Endothelial cell of umbilical vein (primary cell): ENCODE measurements around the gene NKX1-1. TPM values are rescaled to one million over a fixed set of nuclear protein-coding genes. Genes with fewer than 3 reads are reported as not detected.

ENCODE experiments used
- BruUV-seq: library from RNA; stranded (reverse); fragments of 400-500 nt; replicated peaks from 2 replicates; lab custom pipeline; 2021; lab: Mats Ljungman, UMichigan
- CTCF ChIA-PET: fragments of 300-600, 350-600 bp; sonication (Branson Sonifier 250); formaldehyde crosslinking; loops from one replicate; lab custom pipeline; 2021; ENCODE audit warnings: antibody characterized with exemption, inconsistent platforms; lab: Charles Lee
- POLR2A ChIA-PET: fragments of 300-600, 350-600 bp; sonication (Branson Sonifier 250); formaldehyde crosslinking; loops from one replicate; lab custom pipeline; 2021; ENCODE audit warnings: antibody characterized with exemption, inconsistent platforms; lab: Charles Lee
- DNase-seq: peaks from one replicate; pipeline ENCODE4 v3.0.0-alpha.2; 2011; ENCODE audit warnings: low read depth, low spot score
- FAIRE-seq: peaks from 2 replicates; lab custom pipeline; 2011; peaks lifted over from hg19 to GRCh38; lab: Jason Lieb, UNC
- H2AFZ ChIP-seq: 2 replicates; pipeline ENCODE4 v1.6.0; 2012; ENCODE audit warnings: low read depth, low read length, control low read depth, inconsistent platforms
- H3K27ac ChIP-seq: 2 replicates; pipeline ENCODE4 v1.5.1; 2011; ENCODE audit warnings: low read depth, mild to moderate bottlenecking, control low read depth, low read length, moderate library complexity; ENCODE audit not compliant: insufficient read depth
- H3K27me3 ChIP-seq, 2 experiments: 2 replicates each; pipeline versions ENCODE4 v1.6.0 to v1.6.1; 2011; ENCODE audit warnings: low read length in 2 of 2, mixed read lengths in 1 of 2; ENCODE audit not compliant: control insufficient read depth in 2 of 2, insufficient read depth in 2 of 2
- H3K36me3 ChIP-seq, 2 experiments: 2 replicates in 1 of 2; 3 replicates in 1 of 2; pipeline ENCODE4 v1.5.1; 2011; ENCODE audit warnings: low read length in 2 of 2, mild to moderate bottlenecking in 1 of 2, moderate library complexity in 1 of 2; ENCODE audit not compliant: control insufficient read depth in 2 of 2, insufficient read depth in 2 of 2; ENCODE audit errors: extremely low read depth in 1 of 2
- H3K4me1 ChIP-seq: 3 replicates; pipeline ENCODE4 v1.5.1; 2011; ENCODE audit warnings: mild to moderate bottlenecking, low read length; ENCODE audit not compliant: control insufficient read depth, insufficient read depth; ENCODE audit errors: extremely low read depth
- H3K4me2 ChIP-seq: 2 replicates; pipeline ENCODE4 v1.6.1; 2011; ENCODE audit warnings: low read length, control low read depth, mixed read lengths; ENCODE audit not compliant: insufficient read depth
- H3K4me3 ChIP-seq, 3 experiments: fragments of 200-600 bp in 1 of 3; sonication (generic), shearing (Covaris generic) in 1 of 3; replicated peaks in 1 of 3; 2 replicates each; pipeline ENCODE4 v1.5.1; 2011 to 2016; ENCODE audit warnings: control low read depth in 3 of 3, low read length in 3 of 3, mild to moderate bottlenecking in 2 of 3, inconsistent platforms in 1 of 3, low read depth in 1 of 3, moderate library complexity in 1 of 3; ENCODE audit not compliant: insufficient read depth in 1 of 3
- H3K79me2 ChIP-seq: 2 replicates; pipeline ENCODE4 v1.6.0; 2012; ENCODE audit warnings: low read length, inconsistent platforms; ENCODE audit not compliant: control insufficient read depth, insufficient read depth
- H3K9ac ChIP-seq: replicated peaks from 2 replicates; pipeline ENCODE3; 2011; ENCODE audit warnings: low read length, control low read depth; ENCODE audit not compliant: insufficient read depth; ENCODE audit errors: extremely low read depth
- H3K9me1 ChIP-seq: replicated peaks from 3 replicates; pipeline ENCODE4 v1.6.0; 2011; ENCODE audit warnings: mild to moderate bottlenecking, low read length; ENCODE audit not compliant: control insufficient read depth, insufficient read depth; ENCODE audit errors: extremely low read depth
- H3K9me3 ChIP-seq: replicated peaks from 2 replicates; pipeline ENCODE4 v1.5.1; 2012; ENCODE audit warnings: low read length, inconsistent platforms; ENCODE audit not compliant: control insufficient read depth, insufficient read depth
- H4K20me1 ChIP-seq: replicated peaks from 2 replicates; pipeline ENCODE3; 2011; ENCODE audit warnings: mild to moderate bottlenecking, low read length; ENCODE audit not compliant: control insufficient read depth, insufficient read depth; ENCODE audit errors: extremely low read depth
- EZH2 ChIP-seq: IDR thresholded peaks from 2 replicates; pipeline ENCODE4 v1.6.1; 2012; ENCODE audit warnings: borderline replicate concordance, low read depth, mild to moderate bottlenecking, moderate library complexity, low read length, inconsistent platforms; ENCODE audit not compliant: severe bottlenecking
- GATA2 ChIP-seq: IDR thresholded peaks from 2 replicates; pipeline ENCODE4 v1.7.0; 2011; ENCODE audit warnings: low read depth, mild to moderate bottlenecking, moderate library complexity, mixed read lengths, low read length; ENCODE audit not compliant: insufficient read length, insufficient read depth
- JUN ChIP-seq: IDR thresholded peaks from 2 replicates; pipeline ENCODE4 v1.6.1; 2011; ENCODE audit warnings: borderline replicate concordance, low read depth; ENCODE audit not compliant: insufficient read length, insufficient read depth
- MAX ChIP-seq: IDR thresholded peaks from 2 replicates; pipeline ENCODE4 v1.6.1; 2011; ENCODE audit not compliant: insufficient read depth, insufficient read length
- MYC ChIP-seq: IDR thresholded peaks from one replicate; pipeline ENCODE4 v1.6.1; 2011; ENCODE audit warnings: mild to moderate bottlenecking, low read depth, low read length
- POLR2A ChIP-seq: IDR thresholded peaks from 2 replicates; pipeline ENCODE4 v1.6.1; 2012; ENCODE audit warnings: low read depth, mild to moderate bottlenecking, control low read depth, low read length
- POLR2AphosphoS5 ChIP-seq: IDR thresholded peaks from 2 replicates; pipeline ENCODE4 v1.6.1; 2012; ENCODE audit warnings: low read depth, mild to moderate bottlenecking, control low read depth, low read length, moderate library complexity; ENCODE audit not compliant: insufficient read depth
- dilution Hi-C: fragments of 300-500 bp; cut with MboI; formaldehyde crosslinking; loops from one replicate; pipeline ENCODE4 v1.15.0; 2019; ENCODE audit warnings: low sequenced_read_pairs; ENCODE audit not compliant: extremely low pct_ligation_motif_present
- intact Hi-C: fragments of 100-400 bp; cut with micrococcal nuclease; formaldehyde crosslinking; loops from one replicate; pipeline ENCODE4 v1.10.0; 2022
- polyA plus RNA-seq, 4 experiments: library from polyadenylated mRNA; depleted of rRNA in 3 of 4; stranded (reverse) in 3 of 4; unstranded in 1 of 4; fragments of >200 nt; gene quantifications; 2 replicates each; pipeline versions ENCODE4 v1.2.1 to v1.2.3, GENCODE V29; 2011 to 2012; ENCODE audit warnings: missing spikeins in 1 of 4
- total RNA-seq: library from RNA; stranded (reverse); gene quantifications from 2 replicates; pipeline ENCODE4 v1.2.3, GENCODE V29; 2021
- TF ChIP-seq, protein P1 (sequence below), 2 donors: IDR thresholded peaks; 1 replicate in 1 of 2; 2 replicates in 1 of 2; pipeline ENCODE4 v1.5.1; 2011; ENCODE audit warnings: low read length in 2 of 2, mild to moderate bottlenecking in 2 of 2, moderate library complexity in 2 of 2, control low read depth in 1 of 2, inconsistent platforms in 1 of 2, low read depth in 1 of 2; ENCODE audit not compliant: insufficient read depth in 1 of 2; ENCODE audit errors: extremely low read depth in 1 of 2

The NKX1-1 gene
- total and polyA plus RNA-seq, 2 donors (not counting 3 experiments of a cell fraction or from before 2014, with no cell fraction given): not detected

GRCh38 chr4:1363513-1363912 is 42.7 kb downstream of the NKX1-1 start:
- CTCF ChIA-PET: no interaction called here
- POLR2A ChIA-PET: no interaction called here
- H3K4me1 ChIP-seq: no peaks in the 10 kb centered on the region
- no TSS peak for BruUV-seq
- no peaks in the 10 kb centered on the region for H3K79me2 ChIP-seq
- TF ChIP-seq, protein P1, sequence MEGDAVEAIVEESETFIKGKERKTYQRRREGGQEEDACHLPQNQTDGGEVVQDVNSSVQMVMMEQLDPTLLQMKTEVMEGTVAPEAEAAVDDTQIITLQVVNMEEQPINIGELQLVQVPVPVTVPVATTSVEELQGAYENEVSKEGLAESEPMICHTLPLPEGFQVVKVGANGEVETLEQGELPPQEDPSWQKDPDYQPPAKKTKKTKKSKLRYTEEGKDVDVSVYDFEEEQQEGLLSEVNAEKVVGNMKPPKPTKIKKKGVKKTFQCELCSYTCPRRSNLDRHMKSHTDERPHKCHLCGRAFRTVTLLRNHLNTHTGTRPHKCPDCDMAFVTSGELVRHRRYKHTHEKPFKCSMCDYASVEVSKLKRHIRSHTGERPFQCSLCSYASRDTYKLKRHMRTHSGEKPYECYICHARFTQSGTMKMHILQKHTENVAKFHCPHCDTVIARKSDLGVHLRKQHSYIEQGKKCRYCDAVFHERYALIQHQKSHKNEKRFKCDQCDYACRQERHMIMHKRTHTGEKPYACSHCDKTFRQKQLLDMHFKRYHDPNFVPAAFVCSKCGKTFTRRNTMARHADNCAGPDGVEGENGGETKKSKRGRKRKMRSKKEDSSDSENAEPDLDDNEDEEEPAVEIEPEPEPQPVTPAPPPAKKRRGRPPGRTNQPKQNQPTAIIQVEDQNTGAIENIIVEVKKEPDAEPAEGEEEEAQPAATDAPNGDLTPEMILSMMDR (IDR thresholded peaks at IDR 0.05; ENCODE audit: extremely low read depth in 1 of 2, insufficient read depth in 1 of 2, low read depth in 1 of 2, low read length in 2 of 2): no peak
- TF ChIP-seq POLR2A: no peak
- no peak for TF ChIP-seq JUN
- TF ChIP-seq MAX: no peak
- TF ChIP-seq MYC: no peak
- TF ChIP-seq POLR2AphosphoS5: no peak
- no peak for TF ChIP-seq GATA2
- no peak for TF ChIP-seq EZH2
- no peaks in the 10 kb centered on the region for H3K9me1 ChIP-seq
- H3K4me3 ChIP-seq: no peak overlapping the region
- H3K9me3 ChIP-seq: no peaks in the 10 kb centered on the region
- no peak overlapping the region for H3K27ac ChIP-seq
- no peaks in the 10 kb centered on the region for H4K20me1 ChIP-seq
- DNase-seq (no peak), FAIRE-seq (no peak)
- no peak overlapping the region for H2AFZ ChIP-seq
- intact Hi-C loops: no loop called here
- H3K27me3 ChIP-seq: no peaks in the 10 kb centered on the region
- no peak overlapping the region for H3K9ac ChIP-seq
- dilution Hi-C loops: no loop called here
- H3K4me2 ChIP-seq: no peak overlapping the region
- H3K36me3 ChIP-seq: no peaks in the 10 kb centered on the region
